Lung (tissue), 12 donors: Measurements from ENCODE around the gene EDAR. TPM values are rescaled to one million over a fixed set of nuclear protein-coding genes. Genes with fewer than 3 reads are reported as not detected.

Experiments
- ATAC-seq: fragments of 200-7000 bp; cut with Tn5 transposase; one replicate; pipeline ENCODE4 v1.9.1; 2020; ENCODE audit warnings: moderate number of reproducible peaks; ENCODE audit not compliant: insufficient read depth, low FRiP score
- DNase-seq, 3 donors: peaks; one replicate each; pipeline ENCODE4 v3.0.0-alpha.2; 2013 to 2017
- H3K27ac ChIP-seq, 2 donors: one replicate each; pipeline ENCODE4 v1.5.1; 2013; ENCODE audit warnings: mild to moderate bottlenecking in 2 of 2, moderate library complexity in 2 of 2, control low read depth in 1 of 2, inconsistent platforms in 1 of 2, low read depth in 1 of 2, low read length in 1 of 2
- H3K27me3 ChIP-seq, 3 donors: one replicate each; pipeline ENCODE4 v1.5.1; 2013; ENCODE audit warnings: low read length in 2 of 3; ENCODE audit not compliant: control insufficient read depth in 3 of 3, insufficient read depth in 3 of 3
- H3K36me3 ChIP-seq, 4 donors: one replicate each; pipeline ENCODE4 v1.5.1; 2013; ENCODE audit warnings: low read length in 4 of 4, mild to moderate bottlenecking in 1 of 4, moderate library complexity in 1 of 4; ENCODE audit not compliant: control insufficient read depth in 4 of 4, insufficient read depth in 4 of 4
- H3K4me1 ChIP-seq, 5 donors: one replicate each; pipeline ENCODE4 v1.5.1; 2013; ENCODE audit warnings: low read length in 5 of 5, mild to moderate bottlenecking in 2 of 5, moderate library complexity in 1 of 5; ENCODE audit not compliant: control insufficient read depth in 5 of 5, insufficient read depth in 5 of 5
- H3K4me3 ChIP-seq: one replicate; pipeline ENCODE4 v1.5.1; 2013; ENCODE audit warnings: mild to moderate bottlenecking, control low read depth, moderate library complexity
- H3K9ac ChIP-seq, 2 donors: one replicate each; pipeline ENCODE4 v1.5.1; 2013; ENCODE audit warnings: low read length in 2 of 2, control low read depth in 1 of 2; ENCODE audit not compliant: insufficient read depth in 1 of 2
- H3K9me3 ChIP-seq, 4 donors: one replicate each; pipeline ENCODE4 v1.5.1; 2013; ENCODE audit warnings: low read length in 3 of 4, mild to moderate bottlenecking in 1 of 4, moderate library complexity in 1 of 4; ENCODE audit not compliant: control insufficient read depth in 4 of 4, insufficient read depth in 3 of 4
- CTCF ChIP-seq: IDR thresholded peaks from 2 replicates; pipeline ENCODE4 v1.5.1; 2012; ENCODE audit warnings: mild to moderate bottlenecking; ENCODE audit errors: control extremely low read depth, extremely low read depth
- WGBS, 2 donors: extraction: QIAGEN DNeasy Blood & Tissue Kit; methylation state at CpG; one replicate each; pipeline ENCODE4 v1.1.7; 2013; 5-methylcytosine and 5-hydroxymethylcytosine counted together
- polyA plus RNA-seq, 2 donors: library from polyadenylated mRNA; stranded (reverse); fragments of 200-250 nt; gene quantifications; one replicate each; pipeline ENCODE4 v1.2.1, GENCODE V29; 2013
- total RNA-seq, 2 donors: library from RNA; depleted of rRNA in 1 of 2; stranded (reverse); fragments of >200 nt in 1 of 2; gene quantifications; one replicate each; pipeline ENCODE4 v1.2.1, GENCODE V29; 2014 to 2021
- donor health status: control.
- donor health status: control.
- donor health status: Bipolar disorder and iron deficiency.
- donor health status: healthy.
- donor health status: DM: yes; HTN: yes; CAD: no.

Gene EDAR
- total and polyA plus RNA-seq, 4 donors: 0.02 to 0.37 (median 0.10) TPM; not detected in 1

DNA sequence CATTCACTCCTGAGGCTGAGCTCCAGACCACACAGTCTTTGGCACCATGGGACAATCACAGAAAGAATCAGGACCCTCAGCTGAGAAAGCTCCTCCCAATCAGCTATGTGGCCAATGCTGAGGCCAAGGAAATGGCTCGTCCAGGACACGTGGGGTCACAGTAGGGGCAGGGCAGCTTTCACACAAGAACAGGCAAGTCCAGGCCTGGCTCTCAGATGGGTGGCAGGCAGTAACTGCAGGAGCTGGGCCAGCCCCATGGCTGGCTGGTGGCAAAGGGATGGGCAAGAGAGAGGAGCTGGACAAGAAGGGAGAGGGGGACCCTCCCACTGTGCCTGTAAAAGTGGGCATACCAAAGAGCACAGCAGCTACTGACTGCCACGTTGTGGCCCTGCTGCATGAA is 12.2 kb upstream of the EDAR start:
- Histone ChIP-seq H3K4me3 (no peak overlapping the region), H3K27me3 (no peaks in the 10 kb centered on the region), H3K4me1 (no peaks in the 10 kb centered on the region), H3K9me3 (no peaks in the 10 kb centered on the region), H3K9ac (no peak overlapping the region), H3K27ac (no peak overlapping the region), H3K36me3 (no peaks in the 10 kb centered on the region)
- WGBS, 2 donors: 85% methylated on average over 3 of the region's 3 CpGs
- DNase-seq (no peak), ATAC-seq (no peak)
- TF ChIP-seq CTCF: no peak

GRCh38 chr2:109000738-109001137 is 11.7 kb upstream of the EDAR start:
- H3K9me3 ChIP-seq: no peaks in the 10 kb centered on the region
- H3K9ac ChIP-seq: no peak overlapping the region
- ATAC-seq: no peak
- no peak overlapping the region for H3K4me3 ChIP-seq
- no peak for DNase-seq
- no peaks in the 10 kb centered on the region for H3K36me3 ChIP-seq
- no peak for TF ChIP-seq CTCF
- whole genome bisulfite sequencing, 2 donors: 83 to 87% methylated on average over 4 of the region's 4 CpGs
- H3K4me1 ChIP-seq: no peaks in the 10 kb centered on the region
- H3K27ac ChIP-seq: no peak overlapping the region
- no peaks in the 10 kb centered on the region for H3K27me3 ChIP-seq

GRCh38 chr2:108998911-108999310 is 9.9 kb upstream of the EDAR start:
- WGBS, 2 donors: 77 to 86% methylated on average over 3 of the region's 3 CpGs
- Histone ChIP-seq H3K27ac (no peak overlapping the region), H3K9ac (no peak overlapping the region), H3K9me3 (peaks cover 0 to 2% (median 0%) of the 10 kb centered on the region in 4 donors), H3K4me1 (no peaks in the 10 kb centered on the region), H3K27me3 (no peaks in the 10 kb centered on the region), H3K36me3 (no peaks in the 10 kb centered on the region), H3K4me3 (no peak overlapping the region)
- DNase-seq (no peak), ATAC-seq (no peak)
- TF ChIP-seq CTCF: no peak

DNA sequence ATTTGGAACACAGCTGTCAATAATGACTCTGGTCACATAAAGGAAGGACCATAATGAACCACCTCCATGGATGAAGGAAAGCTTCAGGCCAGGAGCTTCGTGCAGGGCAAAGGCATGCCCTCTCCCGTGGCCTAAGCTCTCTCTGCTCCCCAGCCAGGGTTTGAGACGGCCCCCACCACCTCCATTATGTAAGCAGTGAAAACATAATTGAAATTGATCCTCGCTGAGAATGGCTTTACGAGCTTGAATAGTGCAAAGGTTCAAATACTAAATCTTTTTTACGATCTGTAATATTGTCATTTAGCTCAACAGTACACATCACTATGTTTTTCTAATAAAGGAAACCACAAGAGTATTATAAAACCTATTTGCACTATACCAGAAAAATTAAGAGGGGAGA is 5.2 kb upstream of the EDAR start:
- Histone ChIP-seq H3K9me3 (peaks cover 0 to 2% (median 0%) of the 10 kb centered on the region in 4 donors), H3K36me3 (no peaks in the 10 kb centered on the region), H3K27me3 (no peaks in the 10 kb centered on the region), H3K9ac (no peak overlapping the region), H3K4me3 (no peak overlapping the region), H3K27ac (no peak overlapping the region), H3K4me1 (peaks cover 0 to 3% (median 0%) of the 10 kb centered on the region in 5 donors)
- TF ChIP-seq CTCF: no peak
- DNase-seq: no peak
- no peak for ATAC-seq
- WGBS, 2 donors: 87 to 91% methylated on average over 6 of the region's 6 CpGs
